ENCODE measurements around the gene TMED6.
A peak's percentile ranks its signal among the peaks of the same experiment; 100 is the strongest.

TMED6 gene

GRCh38 chr16:69351309-69352027 is at the start of gene TMED6:
Gene TMED6, minus strand, starts transcription at chr16:69351786. Its CDS starts 33 bp downstream, at chr16:69351753.
- Histone ChIP-seq H3K9me3 (ENCODE audit: control insufficient read depth, low read length) (no peaks in the 10 kb centered on the region), H3K27ac (no peak within 1 kb of the TSS), H3K4me1 (no peaks in the 10 kb centered on the region), H3K9ac (no peak within 1 kb of the TSS), H2AFZ (no peak within 1 kb of the TSS), H3K27me3 (ENCODE audit: control insufficient read depth, insufficient read depth, low read length) (no peaks in the 10 kb centered on the region), H3K79me2 (no peaks in the 10 kb centered on the region), H3K36me3 (ENCODE audit: control insufficient read depth, insufficient read depth, low read length) (no peaks in the 10 kb centered on the region), H3K4me2 (ENCODE audit: low read length) (no peak within 1 kb of the TSS), H3K4me3 (ENCODE audit: low read depth, low read length) (no peak within 1 kb of the TSS)
- TF ChIP-seq CTCF (IDR thresholded peaks at IDR 0.05) = no peak

- Histone ChIP-seq H3K36me3 (ENCODE audit: control insufficient read depth, insufficient read depth, low read length) (no peaks in the 10 kb centered on the region), H2AFZ (peak overlapping the region; percentile 56), H3K4me2 (ENCODE audit: low read length) (no peak overlapping the region), H3K4me1 (peaks cover 23% of the 10 kb centered on the region), H3K9me3 (ENCODE audit: control insufficient read depth, low read length) (no peaks in the 10 kb centered on the region), H3K27me3 (ENCODE audit: control insufficient read depth, insufficient read depth, low read length) (no peaks in the 10 kb centered on the region), H3K9ac (no peak overlapping the region), H3K4me3 (ENCODE audit: low read depth, low read length) (no peak overlapping the region), H3K79me2 (no peaks in the 10 kb centered on the region), H3K27ac (no peak overlapping the region)
- no peak for TF ChIP-seq CTCF (IDR thresholded peaks at IDR 0.05)
Measured at GRCh38 chr16:69399361-69399760, 47.8 kb upstream of the TMED6 start.

- H3K79me2 ChIP-seq = no peaks in the 10 kb centered on the region
- H3K27ac ChIP-seq = peak overlapping the region; percentile 94
- peak overlapping the region; percentile 81 for H2AFZ ChIP-seq
- H3K9ac ChIP-seq = no peak overlapping the region
- H3K9me3 ChIP-seq (ENCODE audit: control insufficient read depth, low read length) = no peaks in the 10 kb centered on the region
- peak overlapping the region; percentile 80 for H3K4me2 ChIP-seq (ENCODE audit: low read length)
- peak; percentile 68 for TF ChIP-seq CTCF (IDR thresholded peaks at IDR 0.05)
- peaks cover 27% of the 10 kb centered on the region for H3K4me1 ChIP-seq
- peak overlapping the region; percentile 46 for H3K4me3 ChIP-seq (ENCODE audit: low read depth, low read length)
- H3K36me3 ChIP-seq (ENCODE audit: control insufficient read depth, insufficient read depth, low read length) = no peaks in the 10 kb centered on the region
- no peaks in the 10 kb centered on the region for H3K27me3 ChIP-seq (ENCODE audit: control insufficient read depth, insufficient read depth, low read length)
Measured at GRCh38 chr16:69397821-69398521, 46.4 kb upstream of the TMED6 start.

- Histone ChIP-seq H3K9ac (peak overlapping the region; percentile 1), H3K4me3 (ENCODE audit: low read depth, low read length) (peak overlapping the region; percentile 34), H3K79me2 (no peaks in the 10 kb centered on the region), H3K9me3 (ENCODE audit: control insufficient read depth, low read length) (no peaks in the 10 kb centered on the region), H3K4me1 (peaks cover 27% of the 10 kb centered on the region), H3K4me2 (ENCODE audit: low read length) (peak overlapping the region; percentile 60), H3K36me3 (ENCODE audit: control insufficient read depth, insufficient read depth, low read length) (no peaks in the 10 kb centered on the region), H3K27me3 (ENCODE audit: control insufficient read depth, insufficient read depth, low read length) (no peaks in the 10 kb centered on the region), H3K27ac (peak overlapping the region; percentile 94), H2AFZ (peak overlapping the region; percentile 81)
- TF ChIP-seq CTCF (IDR thresholded peaks at IDR 0.05) = peak; percentile 77
Measured at GRCh38 chr16:69396187-69397061, 44.8 kb upstream of the TMED6 start.

All from parathyroid adenoma (tissue), 2 donors.